D721Med (cell line): ENCODE results near the gene NAV2.

ENCODE experiments used
- DNase-seq: peaks from one replicate; pipeline ENCODE4 v3.0.0; 2011; ENCODE audit warnings: low spot score; ENCODE audit not compliant: insufficient read length
- FAIRE-seq: peaks from 2 replicates; lab custom pipeline; 2011; peaks lifted over from hg19 to GRCh38; lab: Jason Lieb, UNC
- TF ChIP-seq, protein P1 (sequence below): IDR thresholded peaks from 2 replicates; pipeline ENCODE4 v1.5.1; 2012; ENCODE audit warnings: mild to moderate bottlenecking, control low read depth; ENCODE audit not compliant: insufficient read depth; ENCODE audit errors: missing control alignments

Gene NAV2

DNA sequence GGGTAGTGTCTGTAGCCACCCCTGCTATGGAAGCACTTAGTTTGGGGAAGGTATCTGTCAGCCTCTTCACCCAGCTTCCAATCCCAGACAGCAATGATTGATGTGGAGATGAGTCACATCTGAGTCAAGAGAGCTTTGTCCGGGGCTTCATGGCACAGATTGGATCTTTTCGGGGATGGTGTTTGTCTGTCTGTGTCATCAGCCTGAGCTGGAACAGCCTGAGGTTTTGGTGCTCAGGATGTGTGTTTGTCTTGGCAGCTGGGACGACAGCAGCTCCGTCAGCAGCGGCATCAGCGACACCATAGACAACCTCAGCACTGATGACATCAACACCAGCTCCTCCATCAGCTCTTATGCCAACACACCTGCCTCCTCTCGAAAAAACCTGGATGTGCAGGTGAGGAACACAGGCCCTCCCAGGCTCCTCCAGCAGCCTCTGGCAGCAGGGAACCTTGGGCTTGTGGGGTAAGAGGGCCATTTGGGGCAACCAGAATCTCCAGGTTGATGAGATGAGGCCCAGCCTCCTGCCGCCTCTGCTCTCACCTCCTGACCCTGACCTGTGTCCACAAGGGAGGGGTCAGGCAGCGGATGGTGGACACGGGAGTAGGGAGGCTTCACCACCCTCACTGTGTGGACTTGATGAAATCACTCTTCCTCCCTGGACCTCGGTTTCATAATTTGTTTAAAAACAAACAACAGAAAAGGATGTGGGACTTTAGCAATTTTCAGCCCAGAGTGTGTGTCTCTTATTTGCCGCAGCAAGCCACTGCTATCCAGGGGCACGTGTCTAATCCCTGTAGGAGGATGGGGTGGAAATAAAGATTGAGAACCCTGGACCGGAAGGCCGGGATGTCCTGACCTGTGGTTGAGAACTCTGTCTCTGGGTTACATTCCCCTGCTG is 323.3 kb downstream of the NAV2 start:
- TF ChIP-seq, protein P1, sequence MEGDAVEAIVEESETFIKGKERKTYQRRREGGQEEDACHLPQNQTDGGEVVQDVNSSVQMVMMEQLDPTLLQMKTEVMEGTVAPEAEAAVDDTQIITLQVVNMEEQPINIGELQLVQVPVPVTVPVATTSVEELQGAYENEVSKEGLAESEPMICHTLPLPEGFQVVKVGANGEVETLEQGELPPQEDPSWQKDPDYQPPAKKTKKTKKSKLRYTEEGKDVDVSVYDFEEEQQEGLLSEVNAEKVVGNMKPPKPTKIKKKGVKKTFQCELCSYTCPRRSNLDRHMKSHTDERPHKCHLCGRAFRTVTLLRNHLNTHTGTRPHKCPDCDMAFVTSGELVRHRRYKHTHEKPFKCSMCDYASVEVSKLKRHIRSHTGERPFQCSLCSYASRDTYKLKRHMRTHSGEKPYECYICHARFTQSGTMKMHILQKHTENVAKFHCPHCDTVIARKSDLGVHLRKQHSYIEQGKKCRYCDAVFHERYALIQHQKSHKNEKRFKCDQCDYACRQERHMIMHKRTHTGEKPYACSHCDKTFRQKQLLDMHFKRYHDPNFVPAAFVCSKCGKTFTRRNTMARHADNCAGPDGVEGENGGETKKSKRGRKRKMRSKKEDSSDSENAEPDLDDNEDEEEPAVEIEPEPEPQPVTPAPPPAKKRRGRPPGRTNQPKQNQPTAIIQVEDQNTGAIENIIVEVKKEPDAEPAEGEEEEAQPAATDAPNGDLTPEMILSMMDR, result no peak
- DNase-seq, result no peak
- FAIRE-seq, result no peak

DNA sequence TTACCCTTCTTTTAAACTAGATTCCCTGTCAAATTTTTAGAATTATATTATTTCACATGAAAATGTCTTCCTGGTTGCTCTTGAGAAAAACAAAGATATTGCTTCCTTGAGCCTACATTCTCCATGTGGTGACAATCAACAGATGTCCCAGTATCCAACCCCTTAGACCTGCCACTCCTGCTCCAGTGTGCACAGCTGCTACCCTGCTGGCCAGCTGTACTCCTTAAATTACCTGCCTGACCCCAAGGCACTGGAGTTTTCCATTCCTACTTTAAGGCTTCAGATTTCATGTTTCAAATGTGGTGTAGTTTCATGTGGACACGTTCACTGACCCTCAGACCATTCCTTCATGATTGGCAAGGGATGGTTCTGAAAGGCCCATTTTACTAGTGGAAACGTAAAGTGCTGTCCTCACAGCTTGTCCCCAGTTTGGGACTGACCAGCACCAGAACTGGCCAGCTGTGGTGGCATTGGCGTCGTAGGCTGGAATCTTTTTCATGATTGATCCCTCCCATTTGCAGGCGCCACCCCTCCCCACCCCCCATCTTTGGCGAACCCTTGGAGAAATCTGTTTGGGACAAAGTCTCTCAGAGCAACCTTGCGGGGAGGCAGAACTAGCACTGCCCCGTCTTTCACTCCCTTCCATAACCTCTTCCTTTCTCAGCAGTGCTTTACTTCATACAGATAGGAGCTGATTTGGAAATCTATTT is 324.1 kb downstream of the NAV2 start:
- FAIRE-seq, result no peak
- DNase-seq, result no peak
- TF ChIP-seq, protein P1, result no peak

- TF ChIP-seq, protein P1, result no peak
- no peak for FAIRE-seq
- no peak for DNase-seq
Observed at GRCh38 chr11:20037396-20038153, 324.9 kb downstream of the NAV2 start.

DNA sequence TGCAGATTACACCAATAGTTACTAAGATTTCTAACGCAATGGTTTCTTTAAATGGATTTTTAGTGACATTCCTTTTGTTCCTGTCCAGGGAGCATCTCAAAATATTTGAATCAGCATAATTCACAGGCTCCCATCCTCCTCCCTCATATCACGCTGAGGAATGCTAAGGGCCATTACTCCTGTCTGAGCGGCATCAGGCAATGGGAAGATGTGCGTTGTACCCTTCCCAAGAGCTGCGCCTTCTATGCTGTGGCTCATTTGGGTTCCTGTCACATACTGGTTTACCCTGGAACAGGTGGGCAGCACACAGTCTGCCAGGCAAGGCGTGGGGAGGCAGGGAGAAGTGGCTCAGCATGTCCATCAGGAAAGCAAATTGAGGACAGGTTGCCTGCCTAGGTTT is 325.8 kb downstream of the NAV2 start:
- no peak for DNase-seq
- FAIRE-seq, result no peak
- TF ChIP-seq, protein P1, result no peak

- TF ChIP-seq, protein P1, result no peak
- FAIRE-seq, result no peak
- DNase-seq, result no peak
Observed at GRCh38 chr11:20038972-20039371, 326.3 kb downstream of the NAV2 start.

- no peak for DNase-seq
- FAIRE-seq, result no peak
Observed at GRCh38 chr11:20041499-20041898, 328.9 kb downstream of the NAV2 start.

More at GRCh38 chr11:20041499-20041898, 328.9 kb downstream of the NAV2 start:
- TF ChIP-seq, protein P1, result no peak
